ENCODE data around the gene C12orf50.
"Not testable (repeated sequence)": the region's sequence is repeated elsewhere in the genome, so short reads cannot be mapped to it uniquely, and the experiment has no call there.

The C12orf50 gene

GRCh38 chr12:88031161-88031560 lies 2.0 kb upstream of the C12orf50 start:
- not testable (repeated sequence) for ATAC-seq (replicated peaks); H3K9me3 Mint-ChIP-seq; H3K4me3 Mint-ChIP-seq; H3K27ac Mint-ChIP-seq; DNase-seq; H3K27me3 Mint-ChIP-seq; H3K4me1 Mint-ChIP-seq (ENCODE audit: low read depth in 2 of 2)
- H3K36me3 Mint-ChIP-seq (ENCODE audit: insufficient read depth), result peaks cover 11% of the 10 kb centered on the region

GRCh38 chr12:88026196-88026595 lies 3.0 kb downstream of the C12orf50 start:
- H3K36me3 Mint-ChIP-seq (ENCODE audit: insufficient read depth), result no peaks in the 10 kb centered on the region
- ATAC-seq (replicated peaks) (no peak), DNase-seq (no peak)
- no peak overlapping the region for H3K4me3 Mint-ChIP-seq
- no peaks in the 10 kb centered on the region for H3K9me3 Mint-ChIP-seq
- no peak overlapping the region for H3K27ac Mint-ChIP-seq
- H3K4me1 Mint-ChIP-seq (ENCODE audit: low read depth in 2 of 2), result no peaks in the 10 kb centered on the region
- peaks cover 6 to 9% of the 10 kb centered on the region in 2 donors for H3K27me3 Mint-ChIP-seq

GRCh38 chr12:88017964-88018363 lies 11.2 kb downstream of the C12orf50 start:
- no peak overlapping the region for H3K4me3 Mint-ChIP-seq
- H3K27me3 Mint-ChIP-seq, result peaks cover 31 to 56% of the 10 kb centered on the region in 2 donors
- ATAC-seq (replicated peaks) (no peak), DNase-seq (no peak)
- H3K4me1 Mint-ChIP-seq (ENCODE audit: low read depth in 2 of 2), result no peaks in the 10 kb centered on the region
- H3K9me3 Mint-ChIP-seq, result no peaks in the 10 kb centered on the region
- no peak overlapping the region for H3K27ac Mint-ChIP-seq
- no peaks in the 10 kb centered on the region for H3K36me3 Mint-ChIP-seq (ENCODE audit: insufficient read depth)

- H3K36me3 Mint-ChIP-seq (ENCODE audit: insufficient read depth), result no peaks in the 10 kb centered on the region
- no peak for ATAC-seq (replicated peaks)
- no peak for DNase-seq
- no peak overlapping the region for H3K27ac Mint-ChIP-seq
- H3K27me3 Mint-ChIP-seq, result peaks cover 33 to 58% of the 10 kb centered on the region in 2 donors
- H3K9me3 Mint-ChIP-seq, result no peaks in the 10 kb centered on the region
- H3K4me1 Mint-ChIP-seq (ENCODE audit: low read depth in 2 of 2), result no peaks in the 10 kb centered on the region
- H3K4me3 Mint-ChIP-seq, result no peak overlapping the region
Measured at GRCh38 chr12:88015825-88016224, 13.4 kb downstream of the C12orf50 start.

GRCh38 chr12:88011755-88012154 lies 17.4 kb downstream of the C12orf50 start:
- DNase-seq, result no peak
- Mint-ChIP-seq H3K4me3 (no peak overlapping the region), H3K27ac (no peak overlapping the region), H3K27me3 (peaks cover 25 to 43% of the 10 kb centered on the region in 2 donors), H3K4me1 (ENCODE audit: low read depth in 2 of 2) (no peaks in the 10 kb centered on the region), H3K36me3 (ENCODE audit: insufficient read depth) (no peaks in the 10 kb centered on the region), H3K9me3 (no peaks in the 10 kb centered on the region)
- no peak for ATAC-seq (replicated peaks)

- Mint-ChIP-seq H3K4me1 (ENCODE audit: low read depth in 2 of 2) (no peaks in the 10 kb centered on the region), H3K4me3 (no peak overlapping the region)
Measured at GRCh38 chr12:88006351-88006750, 22.9 kb downstream of the C12orf50 start.

GRCh38 chr12:88001327-88001726 lies 27.9 kb downstream of the C12orf50 start:
- no peaks in the 10 kb centered on the region for H3K9me3 Mint-ChIP-seq
- no peaks in the 10 kb centered on the region for H3K4me1 Mint-ChIP-seq (ENCODE audit: low read depth in 2 of 2)
- peaks cover 6 to 16% of the 10 kb centered on the region in 2 donors for H3K27me3 Mint-ChIP-seq
- no peak overlapping the region for H3K4me3 Mint-ChIP-seq
- DNase-seq, result no peak
- ATAC-seq (replicated peaks), result no peak
- H3K27ac Mint-ChIP-seq, result no peak overlapping the region
- H3K36me3 Mint-ChIP-seq (ENCODE audit: insufficient read depth), result no peaks in the 10 kb centered on the region

More at GRCh38 chr12:88006351-88006750, 22.9 kb downstream of the C12orf50 start:
- DNase-seq, result no peak
- Mint-ChIP-seq H3K27me3 (peaks cover 4 to 9% of the 10 kb centered on the region in 2 donors), H3K27ac (no peak overlapping the region), H3K9me3 (no peaks in the 10 kb centered on the region), H3K36me3 (ENCODE audit: insufficient read depth) (no peaks in the 10 kb centered on the region)
- ATAC-seq (replicated peaks), result no peak

GRCh38 chr12:87995581-87996178 lies 33.5 kb downstream of the C12orf50 start:
- no peaks in the 10 kb centered on the region for H3K9me3 Mint-ChIP-seq
- peak; percentile 4 to 8 (median 7) for DNase-seq

GRCh38 chr12:87991483-87991882 lies 37.7 kb downstream of the C12orf50 start:
- Mint-ChIP-seq H3K27me3 (peaks cover 9 to 18% of the 10 kb centered on the region in 2 donors), H3K9me3 (no peaks in the 10 kb centered on the region), H3K4me1 (ENCODE audit: low read depth in 2 of 2) (no peaks in the 10 kb centered on the region), H3K36me3 (ENCODE audit: insufficient read depth) (no peaks in the 10 kb centered on the region), H3K4me3 (no peak overlapping the region), H3K27ac (no peak overlapping the region)
- ATAC-seq (replicated peaks) (no peak), DNase-seq (no peak)

More at GRCh38 chr12:87995581-87996178, 33.5 kb downstream of the C12orf50 start:
- peak; percentile 59 for ATAC-seq (replicated peaks)
- H3K27ac Mint-ChIP-seq, result no peak overlapping the region
- H3K36me3 Mint-ChIP-seq (ENCODE audit: insufficient read depth), result no peaks in the 10 kb centered on the region
- H3K4me3 Mint-ChIP-seq, result no peak overlapping the region
- H3K4me1 Mint-ChIP-seq (ENCODE audit: low read depth in 2 of 2), result no peaks in the 10 kb centered on the region
- H3K27me3 Mint-ChIP-seq, result peaks cover 15 to 16% of the 10 kb centered on the region in 2 donors

GRCh38 chr12:87988534-87988933 lies 40.7 kb downstream of the C12orf50 start:
- Mint-ChIP-seq H3K27ac (no peak overlapping the region), H3K9me3 (no peaks in the 10 kb centered on the region), H3K4me1 (ENCODE audit: low read depth in 2 of 2) (no peaks in the 10 kb centered on the region), H3K4me3 (no peak overlapping the region), H3K36me3 (ENCODE audit: insufficient read depth) (no peaks in the 10 kb centered on the region), H3K27me3 (peaks cover 9 to 14% of the 10 kb centered on the region in 2 donors)
- DNase-seq (no peak), ATAC-seq (replicated peaks) (no peak)

- Mint-ChIP-seq H3K4me1 (ENCODE audit: low read depth in 2 of 2) (no peaks in the 10 kb centered on the region), H3K4me3 (no peak overlapping the region), H3K27ac (no peak overlapping the region), H3K9me3 (no peaks in the 10 kb centered on the region), H3K27me3 (peaks cover 7 to 16% of the 10 kb centered on the region in 2 donors), H3K36me3 (ENCODE audit: insufficient read depth) (no peaks in the 10 kb centered on the region)
- no peak for DNase-seq
- no peak for ATAC-seq (replicated peaks)
Measured at GRCh38 chr12:87985069-87985675, 44.0 kb downstream of the C12orf50 start.

GRCh38 chr12:87982208-87982607 lies 47.0 kb downstream of the C12orf50 start:
- no peak for DNase-seq
- H3K4me1 Mint-ChIP-seq (ENCODE audit: low read depth in 2 of 2), result no peaks in the 10 kb centered on the region
- H3K4me3 Mint-ChIP-seq, result no peak overlapping the region
- H3K36me3 Mint-ChIP-seq (ENCODE audit: insufficient read depth), result no peaks in the 10 kb centered on the region
- H3K27me3 Mint-ChIP-seq, result peaks cover 0 to 9% of the 10 kb centered on the region in 2 donors
- ATAC-seq (replicated peaks), result no peak
- no peak overlapping the region for H3K27ac Mint-ChIP-seq
- no peaks in the 10 kb centered on the region for H3K9me3 Mint-ChIP-seq

GRCh38 chr12:87981495-87981894 lies 47.7 kb downstream of the C12orf50 start:
- H3K4me3 Mint-ChIP-seq, result no peak overlapping the region

GRCh38 chr12:87975879-87976278 lies 53.3 kb downstream of the C12orf50 start:
- Mint-ChIP-seq H3K36me3 (ENCODE audit: insufficient read depth) (no peaks in the 10 kb centered on the region), H3K27me3 (peaks cover 0 to 7% of the 10 kb centered on the region in 2 donors), H3K9me3 (peaks cover 0 to 6% of the 10 kb centered on the region in 2 donors), H3K27ac (no peak overlapping the region), H3K4me3 (no peak overlapping the region), H3K4me1 (ENCODE audit: low read depth in 2 of 2) (no peaks in the 10 kb centered on the region)
- DNase-seq (no peak), ATAC-seq (replicated peaks) (no peak)

More at GRCh38 chr12:87981495-87981894, 47.7 kb downstream of the C12orf50 start:
- ATAC-seq (replicated peaks) (no peak), DNase-seq (no peak)
- Mint-ChIP-seq H3K9me3 (no peaks in the 10 kb centered on the region), H3K27me3 (peaks cover 0 to 9% of the 10 kb centered on the region in 2 donors), H3K27ac (no peak overlapping the region), H3K4me1 (ENCODE audit: low read depth in 2 of 2) (no peaks in the 10 kb centered on the region), H3K36me3 (ENCODE audit: insufficient read depth) (no peaks in the 10 kb centered on the region)
